GM12891 (cell line): ENCODE data around the gene MAPK8.

Experiments
- POLR2A ChIP-seq: IDR thresholded peaks from 2 replicates; pipeline ENCODE4 v1.6.1; 2011; ENCODE audit warnings: low read depth, low read length, control low read depth
- POLR2AphosphoS5 ChIP-seq: IDR thresholded peaks from 2 replicates; pipeline ENCODE4 v1.6.1; 2011; ENCODE audit warnings: low read depth, low read length, control low read depth
- TAF1 ChIP-seq: IDR thresholded peaks from 2 replicates; pipeline ENCODE4 v1.6.1; 2011; ENCODE audit warnings: low read depth, low read length, control low read depth

- TF ChIP-seq TAF1: no peak
- no peak for TF ChIP-seq POLR2AphosphoS5
- TF ChIP-seq POLR2A: no peak
Measured at GRCh38 chr10:48419714-48420113, 113.2 kb downstream of the MAPK8 start.
